Keratinocyte (primary cell): ENCODE measurements around the gene NUP107. TPM values are rescaled to one million over a fixed set of nuclear protein-coding genes. Genes with fewer than 3 reads are reported as not detected.

Source experiments
- DNase-seq: peaks from one replicate; pipeline ENCODE4 v3.0.0-alpha.2; 2011; ENCODE audit warnings: low read depth, missing footprints, low spot score
- FAIRE-seq: peaks from 2 replicates; lab custom pipeline; 2011; peaks lifted over from hg19 to GRCh38; lab: Jason Lieb, UNC
- H2AFZ ChIP-seq: 2 replicates; pipeline ENCODE4 v1.6.0; 2012; ENCODE audit warnings: low read length, control low read depth, inconsistent platforms; ENCODE audit not compliant: control insufficient read depth
- H3K27ac ChIP-seq: 2 replicates; pipeline ENCODE4 v1.5.1; 2011; ENCODE audit warnings: low read length; ENCODE audit not compliant: control insufficient read depth, insufficient read depth
- H3K27me3 ChIP-seq: 3 replicates; pipeline ENCODE4 v1.6.0; 2011; ENCODE audit warnings: low read length; ENCODE audit not compliant: control insufficient read depth, insufficient read depth; ENCODE audit errors: extremely low read depth
- H3K36me3 ChIP-seq, 2 experiments: 2 replicates in 1 of 2; 3 replicates in 1 of 2; pipeline ENCODE4 v1.5.1; 2011; ENCODE audit warnings: low read length in 2 of 2, mild to moderate bottlenecking in 1 of 2; ENCODE audit not compliant: control insufficient read depth in 2 of 2, insufficient read depth in 2 of 2; ENCODE audit errors: extremely low read depth in 1 of 2
- H3K4me1 ChIP-seq: 3 replicates; pipeline ENCODE4 v1.5.1; 2011; ENCODE audit warnings: low read length; ENCODE audit not compliant: control insufficient read depth, insufficient read depth; ENCODE audit errors: extremely low read depth
- H3K4me2 ChIP-seq: 3 replicates; pipeline ENCODE4 v1.6.0; 2011; ENCODE audit warnings: low read depth, low read length; ENCODE audit not compliant: control insufficient read depth, insufficient read depth; ENCODE audit errors: extremely low read depth
- H3K4me3 ChIP-seq, 3 experiments: fragments of 200-600 bp in 1 of 3; sonication (generic) in 1 of 3; 2 replicates in 2 of 3; 3 replicates in 1 of 3; pipeline ENCODE4 v1.5.1; 2011 to 2016; ENCODE audit warnings: low read length in 3 of 3, mild to moderate bottlenecking in 3 of 3, control low read depth in 2 of 3, inconsistent platforms in 1 of 3, low read depth in 1 of 3, mixed read lengths in 1 of 3, mixed run types in 1 of 3, moderate library complexity in 1 of 3; ENCODE audit not compliant: control insufficient read depth in 2 of 3, insufficient read depth in 2 of 3; ENCODE audit errors: extremely low read depth in 1 of 3
- H3K79me2 ChIP-seq: 2 replicates; pipeline ENCODE4 v1.6.0; 2012; ENCODE audit warnings: low read length; ENCODE audit not compliant: control insufficient read depth, insufficient read depth
- H3K9ac ChIP-seq: 3 replicates; pipeline ENCODE4 v1.6.0; 2011; ENCODE audit warnings: low read length; ENCODE audit not compliant: control insufficient read depth, insufficient read depth; ENCODE audit errors: extremely low read depth
- H3K9me1 ChIP-seq: 3 replicates; pipeline ENCODE4 v1.6.0; 2011; ENCODE audit warnings: low read length; ENCODE audit not compliant: control insufficient read depth, insufficient read depth; ENCODE audit errors: extremely low read depth
- H3K9me3 ChIP-seq: 2 replicates; pipeline ENCODE4 v1.5.1; 2012; ENCODE audit warnings: low read depth, low read length; ENCODE audit not compliant: control insufficient read depth
- H4K20me1 ChIP-seq: 3 replicates; pipeline ENCODE4 v1.6.0; 2011; ENCODE audit warnings: low read length; ENCODE audit not compliant: control insufficient read depth, insufficient read depth; ENCODE audit errors: extremely low read depth
- EZH2 ChIP-seq: IDR thresholded peaks from one replicate; pipeline ENCODE4 v1.6.1; 2012; ENCODE audit warnings: inconsistent platforms, mild to moderate bottlenecking, low read length, moderate library complexity
- dilution Hi-C: fragments of 300-500 bp; cut with MboI; formaldehyde crosslinking; loops from one replicate; pipeline ENCODE4 v1.7.0; 2020; ENCODE audit warnings: low sequenced_read_pairs; ENCODE audit not compliant: extremely low pct_ligation_motif_present
- polyA plus RNA-seq, 5 experiments: library from polyadenylated mRNA; depleted of rRNA in 3 of 5; stranded (reverse) in 3 of 5; stranded (forward) in 1 of 5; unstranded in 1 of 5; fragments of >200 nt; gene quantifications; 1 replicate in 1 of 5; 2 replicates in 3 of 5; 3 replicates in 1 of 5; pipeline versions ENCODE4 v1.2.1 to v1.2.3, GENCODE V29; 2011 to 2012; ENCODE audit warnings: missing spikeins in 2 of 5, low read depth in 1 of 5, low replicate concordance in 1 of 5
- TF ChIP-seq, protein P1 (sequence below), 3 experiments: IDR thresholded peaks in 1 of 3; conservative IDR thresholded peaks in 1 of 3; optimal IDR thresholded peaks in 1 of 3; 2 replicates in 2 of 3; 3 replicates in 1 of 3; pipeline versions ENCODE3 to v1.5.1; 2011; ENCODE audit warnings: low read length in 3 of 3, mild to moderate bottlenecking in 3 of 3, moderate library complexity in 2 of 3, control low read depth in 1 of 3, inconsistent platforms in 1 of 3; ENCODE audit not compliant: insufficient read depth in 2 of 3; ENCODE audit errors: extremely low read depth in 1 of 3

The NUP107 gene
- polyA plus RNA-seq, 1 donor (not counting 4 experiments of a cell fraction or from before 2014, with no cell fraction given), result 71.7 TPM

DNA sequence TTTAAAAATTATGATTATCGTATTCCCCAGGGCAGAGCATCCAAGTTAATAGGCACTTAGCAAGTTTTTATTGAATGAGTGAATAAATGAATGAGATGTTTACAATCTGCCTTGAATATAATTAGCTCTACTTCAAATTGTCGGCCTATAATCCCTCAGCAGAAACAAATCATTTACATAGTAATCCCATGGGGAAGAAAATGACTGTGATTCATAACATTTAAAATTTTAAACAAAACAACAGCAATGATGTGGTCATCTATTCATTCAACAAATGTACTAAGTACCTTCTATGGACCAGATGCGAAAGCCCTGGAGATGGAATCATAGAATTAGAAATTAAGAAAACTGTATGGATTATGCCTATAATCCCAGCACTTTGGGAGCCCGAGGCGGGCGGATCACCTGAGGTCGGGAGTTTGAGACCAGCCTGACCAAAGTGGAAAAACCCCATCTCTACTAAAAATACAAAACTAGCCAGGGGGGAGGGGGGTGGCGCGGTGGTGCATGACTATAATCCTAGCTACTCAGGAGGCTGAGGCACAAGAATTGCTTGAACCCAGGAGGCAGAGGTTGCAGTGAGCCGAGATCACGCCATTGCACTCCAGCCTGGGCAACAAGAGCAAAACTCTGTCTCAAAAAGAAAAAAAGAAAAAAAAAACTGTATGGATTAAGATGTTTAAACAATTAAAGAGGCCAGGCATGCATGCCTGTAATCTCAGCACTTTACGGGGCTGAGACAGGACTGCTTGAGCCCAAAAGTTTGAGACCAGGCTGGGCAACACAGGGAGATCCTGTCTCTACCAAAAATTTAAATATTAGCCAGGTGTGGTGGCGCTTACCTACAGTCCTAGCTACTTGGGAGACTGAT, 103.5 kb downstream of the NUP107 start:
- Histone ChIP-seq H3K36me3 (no peaks in the 10 kb centered on the region), H2AFZ (no peak overlapping the region), H4K20me1 (no peaks in the 10 kb centered on the region), H3K9ac (no peak overlapping the region), H3K4me2 (no peak overlapping the region), H3K4me1 (peaks cover 31% of the 10 kb centered on the region), H3K27me3 (no peaks in the 10 kb centered on the region), H3K4me3 (no peak overlapping the region), H3K27ac (no peak overlapping the region), H3K9me1 (no peaks in the 10 kb centered on the region), H3K79me2 (no peaks in the 10 kb centered on the region), H3K9me3 (no peaks in the 10 kb centered on the region)
- dilution Hi-C loops, result no loop called here
- DNase-seq (no peak), FAIRE-seq (no peak)
- TF ChIP-seq EZH2, result no peak
- TF ChIP-seq, protein P1, sequence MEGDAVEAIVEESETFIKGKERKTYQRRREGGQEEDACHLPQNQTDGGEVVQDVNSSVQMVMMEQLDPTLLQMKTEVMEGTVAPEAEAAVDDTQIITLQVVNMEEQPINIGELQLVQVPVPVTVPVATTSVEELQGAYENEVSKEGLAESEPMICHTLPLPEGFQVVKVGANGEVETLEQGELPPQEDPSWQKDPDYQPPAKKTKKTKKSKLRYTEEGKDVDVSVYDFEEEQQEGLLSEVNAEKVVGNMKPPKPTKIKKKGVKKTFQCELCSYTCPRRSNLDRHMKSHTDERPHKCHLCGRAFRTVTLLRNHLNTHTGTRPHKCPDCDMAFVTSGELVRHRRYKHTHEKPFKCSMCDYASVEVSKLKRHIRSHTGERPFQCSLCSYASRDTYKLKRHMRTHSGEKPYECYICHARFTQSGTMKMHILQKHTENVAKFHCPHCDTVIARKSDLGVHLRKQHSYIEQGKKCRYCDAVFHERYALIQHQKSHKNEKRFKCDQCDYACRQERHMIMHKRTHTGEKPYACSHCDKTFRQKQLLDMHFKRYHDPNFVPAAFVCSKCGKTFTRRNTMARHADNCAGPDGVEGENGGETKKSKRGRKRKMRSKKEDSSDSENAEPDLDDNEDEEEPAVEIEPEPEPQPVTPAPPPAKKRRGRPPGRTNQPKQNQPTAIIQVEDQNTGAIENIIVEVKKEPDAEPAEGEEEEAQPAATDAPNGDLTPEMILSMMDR (optimal IDR thresholded peaks at IDR 0.05 in 1 of 3, IDR thresholded peaks at IDR 0.05 in 1 of 3, conservative IDR thresholded peaks at IDR 0.05 in 1 of 3; ENCODE audit: extremely low read depth in 1 of 3, insufficient read depth in 2 of 3, low read length in 3 of 3), result no peak

DNA sequence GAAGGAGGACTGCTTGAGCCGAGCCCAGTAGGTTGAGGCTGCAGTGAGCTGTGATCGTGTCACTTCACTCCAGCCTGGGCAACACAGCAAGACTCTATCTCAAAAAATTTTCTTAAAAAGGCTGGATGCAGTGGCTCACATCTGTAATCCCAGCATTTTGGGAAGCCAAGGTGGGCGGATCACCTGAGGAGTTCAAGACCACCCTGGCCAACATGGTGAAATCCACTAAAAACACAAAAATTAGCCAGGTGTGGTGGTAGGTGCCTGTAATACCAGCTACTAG, 104.1 kb downstream of the NUP107 start:
- TF ChIP-seq EZH2, result no peak
- TF ChIP-seq, protein P1 (optimal IDR thresholded peaks at IDR 0.05 in 1 of 3, IDR thresholded peaks at IDR 0.05 in 1 of 3, conservative IDR thresholded peaks at IDR 0.05 in 1 of 3; ENCODE audit: extremely low read depth in 1 of 3, insufficient read depth in 2 of 3, low read length in 3 of 3), result no peak
- no peaks in the 10 kb centered on the region for H3K9me1 ChIP-seq
- no peaks in the 10 kb centered on the region for H4K20me1 ChIP-seq
- FAIRE-seq (no peak), DNase-seq (no peak)
- no peak overlapping the region for H3K9ac ChIP-seq
- H3K4me3 ChIP-seq, result no peak overlapping the region
- no peak overlapping the region for H3K4me2 ChIP-seq
- H3K79me2 ChIP-seq, result no peaks in the 10 kb centered on the region
- no peak overlapping the region for H2AFZ ChIP-seq
- H3K27me3 ChIP-seq, result no peaks in the 10 kb centered on the region
- dilution Hi-C loops, result no loop called here
- H3K27ac ChIP-seq, result no peak overlapping the region
- no peaks in the 10 kb centered on the region for H3K36me3 ChIP-seq
- H3K4me1 ChIP-seq, result peaks cover 25% of the 10 kb centered on the region
- no peaks in the 10 kb centered on the region for H3K9me3 ChIP-seq
